GM11168 (cell line): Measurements from ENCODE around the gene EN1.

ENCODE experiments used
- in situ Hi-C: fragments of 300-500 bp; cut with MboI; formaldehyde crosslinking; loops from one replicate; pipeline ENCODE4 v1.12.0; 2022; ENCODE audit warnings: low sequenced_read_pairs; ENCODE audit not compliant: unreplicated experiment

EN1 gene

DNA sequence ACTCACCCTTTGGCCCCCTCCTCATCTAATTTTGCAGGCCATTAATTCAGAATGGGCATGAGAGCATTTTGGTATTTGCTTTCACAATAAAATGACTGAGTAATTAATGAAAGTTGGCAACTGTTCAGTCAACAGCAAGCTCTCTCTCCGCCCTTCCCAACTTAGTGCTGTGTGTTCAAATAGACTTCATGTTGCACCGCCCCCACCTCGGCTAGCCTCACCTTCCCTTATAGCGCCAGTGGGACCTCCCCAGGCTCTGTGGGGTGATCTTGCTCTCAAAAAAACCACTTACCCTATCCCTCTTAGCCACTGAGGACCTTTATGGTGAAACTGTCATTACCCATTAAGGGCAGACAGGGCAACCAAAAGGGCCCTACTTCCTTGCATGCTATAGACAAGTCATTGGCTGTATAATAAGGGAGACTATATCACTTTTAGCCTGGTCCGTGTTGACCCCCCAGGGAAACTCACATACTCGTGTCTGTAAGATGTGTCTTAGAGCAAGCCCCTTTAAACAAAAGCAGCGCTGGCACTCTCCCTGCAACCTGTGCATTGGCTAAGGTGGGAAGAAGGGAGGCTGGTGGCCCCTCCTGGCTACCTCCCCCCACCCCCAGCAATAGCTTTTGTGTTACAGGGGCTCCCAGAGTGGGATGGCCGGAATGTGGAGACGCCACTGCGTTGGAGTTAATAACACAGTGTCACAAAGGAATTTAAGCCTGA lies 15.2 kb downstream of the EN1 start:
- in situ Hi-C loops: no loop called here

DNA sequence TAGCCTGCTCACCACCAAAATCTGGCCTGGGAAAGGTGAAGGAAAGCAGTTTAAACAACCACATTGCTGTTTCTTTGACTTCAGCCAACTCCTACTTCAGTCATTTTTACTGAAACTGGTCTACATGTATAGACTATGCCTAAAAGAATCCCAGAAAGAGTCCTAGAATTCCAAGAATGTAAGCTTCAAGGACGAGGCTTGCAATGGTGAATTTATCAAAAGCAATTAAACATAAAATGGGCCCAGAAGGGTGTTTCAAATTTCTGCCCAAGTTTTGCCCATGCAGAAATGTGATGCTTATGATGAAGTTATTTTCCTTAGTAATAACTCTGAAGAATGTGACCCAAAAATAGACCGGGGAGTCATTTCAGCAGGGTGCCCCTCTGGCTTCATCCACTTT lies 16.6 kb downstream of the EN1 start:
- in situ Hi-C loops: no loop called here

DNA sequence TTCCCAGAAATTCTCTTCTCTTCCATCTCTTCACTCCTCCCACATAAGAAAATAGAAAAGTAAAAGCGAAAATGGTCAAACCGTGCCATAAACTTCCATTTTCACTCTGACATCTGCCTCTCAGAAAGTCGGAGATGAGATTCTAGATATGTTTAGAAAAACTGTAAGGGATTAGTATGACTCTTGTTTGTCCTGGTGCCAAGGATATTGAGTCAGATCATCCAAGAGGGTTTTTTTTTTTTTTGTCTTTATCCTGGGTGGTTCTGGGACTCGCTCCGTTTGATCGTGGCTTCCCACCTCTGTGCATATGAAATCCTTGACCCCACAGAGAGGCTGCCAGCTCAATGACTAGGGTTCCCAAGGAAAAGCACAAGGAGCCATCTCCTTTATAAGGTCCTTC lies 17.3 kb downstream of the EN1 start:
- in situ Hi-C loops: no loop called here

DNA sequence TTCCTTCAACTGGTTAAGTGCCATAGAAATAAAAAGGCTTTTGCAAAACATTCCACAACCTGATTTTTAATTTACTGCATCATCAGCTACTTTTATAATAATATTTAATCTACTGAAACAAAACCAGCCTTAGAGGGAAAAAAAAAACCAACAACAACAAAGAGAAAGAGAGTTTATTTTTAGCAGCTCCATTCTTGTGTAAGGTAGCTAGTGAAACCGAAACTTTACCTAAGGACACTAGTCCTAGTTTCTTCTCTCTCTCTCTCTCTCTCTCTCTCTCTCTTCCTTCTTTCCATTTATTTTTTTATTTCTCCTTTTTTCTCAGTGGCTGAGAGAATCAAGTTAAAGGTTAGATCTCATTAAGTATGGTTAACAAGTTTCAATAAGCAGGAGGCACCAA lies 21.4 kb downstream of the EN1 start:
- in situ Hi-C loops: no loop called here

DNA sequence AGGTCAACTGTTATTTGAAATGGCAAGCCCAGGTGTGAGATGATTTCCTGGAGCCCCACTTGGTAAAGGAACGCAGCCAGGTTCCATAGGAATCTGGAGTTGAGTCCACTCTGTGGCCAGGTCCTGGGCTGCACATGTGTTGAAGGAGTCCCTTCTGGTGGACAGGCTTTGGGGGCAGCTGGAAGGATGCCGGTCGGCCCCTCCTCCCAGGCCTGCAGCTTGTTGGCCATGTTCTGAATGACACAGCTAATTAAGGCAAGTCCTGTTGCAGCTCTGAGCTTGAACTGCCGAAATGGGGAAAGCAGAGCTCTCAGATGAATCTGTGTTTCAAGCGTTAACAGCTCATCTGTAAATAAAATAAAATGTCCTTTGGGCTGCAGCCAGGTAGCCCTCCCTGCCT lies 23.8 kb downstream of the EN1 start:
- in situ Hi-C loops: no loop called here

DNA sequence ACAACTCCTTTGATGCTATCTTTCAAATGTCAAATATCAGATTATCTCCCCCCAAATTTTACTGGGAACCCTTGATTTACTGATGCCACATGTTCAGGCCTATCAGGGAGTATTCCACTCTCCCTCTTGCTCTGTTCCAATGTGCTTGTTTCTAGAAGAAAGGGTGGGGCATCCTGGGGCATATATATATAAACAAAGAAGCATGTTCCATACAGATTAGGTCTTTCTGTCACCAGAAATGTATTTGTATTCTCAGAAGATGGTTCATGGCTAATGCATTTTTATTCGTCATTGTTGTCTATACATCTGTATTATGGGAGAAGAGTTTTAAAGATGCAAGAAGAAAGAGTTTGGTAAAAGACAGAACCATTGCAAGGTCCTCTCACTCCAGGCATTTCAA lies 24.9 kb downstream of the EN1 start:
- in situ Hi-C loops: no loop called here

DNA sequence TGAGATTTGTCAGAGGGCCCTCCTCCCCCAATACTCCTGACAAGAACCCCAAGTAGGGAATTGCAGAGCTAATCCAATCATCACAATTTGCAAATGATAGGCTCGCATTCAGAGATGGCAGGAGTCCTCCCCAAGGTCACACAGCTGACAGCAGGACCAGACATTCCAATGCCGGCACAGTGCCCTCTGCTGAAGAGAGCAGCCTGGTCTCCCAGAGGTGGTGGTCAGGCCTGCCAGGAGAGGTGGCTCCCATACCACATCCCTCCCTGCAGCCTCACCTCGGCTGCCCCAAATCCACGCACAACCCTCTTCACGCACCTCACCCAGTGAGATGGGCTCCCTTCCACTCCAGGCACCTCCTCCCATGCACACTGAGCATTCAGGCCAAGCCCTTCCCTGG lies 25.4 kb downstream of the EN1 start:
- in situ Hi-C loops: no loop called here

DNA sequence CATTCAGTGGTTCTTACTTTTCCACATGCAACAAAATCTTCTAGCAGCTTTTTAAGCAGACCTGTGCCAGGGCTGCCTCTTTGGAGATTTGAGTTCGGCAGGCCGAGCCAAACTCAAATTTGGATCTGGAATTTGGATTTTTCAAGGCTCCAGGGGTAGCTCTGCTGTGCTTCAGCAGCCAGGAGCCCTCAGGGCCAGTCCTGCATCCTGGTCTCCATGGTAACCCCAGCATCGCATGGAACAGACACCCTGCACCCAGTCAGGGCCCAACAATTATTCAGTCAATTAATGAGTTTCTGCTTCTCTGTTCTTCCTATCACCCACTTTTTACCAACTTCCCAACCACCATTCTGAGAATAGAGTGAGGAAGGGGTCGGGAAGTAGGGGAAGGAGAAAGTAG lies 30.0 kb downstream of the EN1 start:
- in situ Hi-C loops: no loop called here

DNA sequence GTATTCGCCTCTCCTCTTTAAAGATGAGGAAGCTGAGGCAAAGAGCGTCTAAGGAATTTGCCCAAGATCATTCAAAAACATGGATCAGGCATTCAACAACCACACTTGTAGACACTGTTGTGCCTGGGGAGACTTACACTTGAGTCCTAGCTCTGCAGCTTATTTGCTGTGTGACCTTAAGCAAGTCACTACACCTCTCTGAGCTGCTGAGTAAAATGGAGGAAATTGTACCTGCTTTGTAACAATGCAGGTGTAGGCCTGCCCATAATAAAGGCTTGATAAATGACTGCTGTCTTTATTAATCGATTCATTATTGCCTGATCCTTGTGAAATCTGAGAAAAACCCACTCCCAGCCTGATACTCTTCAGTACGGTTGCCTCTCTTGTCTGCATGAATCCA lies 30.8 kb downstream of the EN1 start:
- in situ Hi-C loops: no loop called here

DNA sequence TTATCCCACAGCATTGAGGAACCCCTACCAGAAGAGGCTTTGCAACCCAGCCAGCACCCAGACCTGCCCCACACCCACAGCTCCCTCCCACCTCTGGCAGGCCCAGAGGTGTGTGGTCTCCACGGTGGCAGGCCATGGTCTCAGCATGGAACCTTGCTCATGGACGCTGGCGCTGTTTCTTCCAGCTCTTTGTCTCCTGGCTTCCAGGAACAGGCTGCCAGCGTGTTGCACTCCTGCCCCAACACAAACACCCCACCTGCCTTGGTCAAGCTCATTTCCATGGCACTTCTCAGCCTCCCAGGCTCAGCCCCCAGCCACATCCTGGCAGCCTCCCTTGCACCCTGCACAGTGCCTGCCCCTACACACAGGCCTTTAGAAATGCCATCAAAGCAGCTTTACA lies 31.7 kb downstream of the EN1 start:
- in situ Hi-C loops: no loop called here

DNA sequence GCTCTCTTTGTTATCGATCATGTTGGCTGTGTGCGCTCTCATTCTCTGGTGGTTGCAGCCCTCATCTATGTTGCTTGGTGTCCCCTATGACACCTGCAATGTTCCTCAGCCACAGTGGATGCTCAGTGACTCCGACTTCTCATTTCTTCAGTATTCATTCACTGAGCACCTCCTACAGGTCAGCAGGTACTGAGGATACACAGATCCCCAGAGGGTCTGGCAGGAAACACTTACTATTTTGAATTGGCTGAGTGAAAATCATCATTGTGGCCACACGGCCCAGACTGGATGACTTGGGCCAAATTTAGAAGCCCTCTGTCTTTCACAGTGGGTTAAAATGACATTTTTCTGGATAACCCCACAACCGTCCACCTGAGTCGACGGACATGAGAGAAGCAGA lies 32.1 kb downstream of the EN1 start:
- in situ Hi-C loops: no loop called here

DNA sequence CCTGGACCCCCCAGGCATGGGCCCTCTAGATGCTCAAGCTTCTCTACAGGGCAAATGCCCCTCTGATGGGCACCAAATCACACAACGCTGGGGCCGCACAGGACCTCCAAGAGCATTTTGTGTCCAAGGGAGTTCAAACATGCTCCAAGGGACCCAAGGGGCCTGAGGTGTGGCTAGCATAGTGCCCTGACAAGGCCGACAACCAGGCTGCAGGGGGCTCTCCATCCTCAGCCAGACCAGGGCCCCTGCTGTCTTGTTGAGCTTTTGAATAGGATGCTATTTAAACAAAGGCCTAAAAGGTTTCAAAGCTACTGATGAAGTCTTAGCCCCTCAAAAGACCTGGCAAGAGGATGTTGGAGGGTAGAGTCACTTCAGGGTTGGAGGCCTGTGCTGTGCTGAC lies 33.1 kb downstream of the EN1 start:
- in situ Hi-C loops: no loop called here

DNA sequence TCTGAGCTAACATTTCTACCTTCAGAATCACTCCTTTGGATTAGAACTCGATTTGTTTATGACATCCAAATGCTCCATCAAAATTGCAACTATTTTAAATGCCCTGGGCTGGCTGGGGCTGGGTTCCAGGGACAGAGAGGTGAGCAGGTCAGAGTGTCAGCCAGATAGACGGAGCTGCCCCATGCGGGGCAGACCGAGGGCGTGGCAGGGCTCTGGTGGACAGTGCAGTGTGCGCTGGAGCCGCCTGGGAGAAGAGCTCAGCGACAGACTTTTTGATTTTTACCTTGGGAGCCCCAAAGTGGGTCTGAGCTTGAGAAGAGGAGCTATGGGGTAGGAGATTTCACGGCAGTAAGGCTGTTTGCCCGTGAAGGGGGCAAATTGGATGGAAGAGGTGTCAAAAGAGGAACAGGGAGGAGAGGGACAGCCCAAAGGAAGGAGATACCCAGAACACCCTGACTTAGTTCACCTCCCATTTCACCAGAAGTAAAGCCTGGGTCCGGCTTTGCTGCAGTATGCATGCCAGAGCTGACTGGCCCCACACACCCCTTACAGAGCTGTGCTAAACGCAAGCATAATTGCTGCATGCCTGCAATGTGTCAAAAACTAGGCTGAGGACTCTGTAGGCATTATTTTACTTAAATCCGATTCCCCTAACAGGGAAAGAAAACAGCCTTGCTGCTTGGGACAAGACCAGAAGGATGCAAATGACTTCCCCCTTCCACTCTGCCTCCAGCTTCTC lies 33.7 kb downstream of the EN1 start:
- in situ Hi-C loops: no loop called here

DNA sequence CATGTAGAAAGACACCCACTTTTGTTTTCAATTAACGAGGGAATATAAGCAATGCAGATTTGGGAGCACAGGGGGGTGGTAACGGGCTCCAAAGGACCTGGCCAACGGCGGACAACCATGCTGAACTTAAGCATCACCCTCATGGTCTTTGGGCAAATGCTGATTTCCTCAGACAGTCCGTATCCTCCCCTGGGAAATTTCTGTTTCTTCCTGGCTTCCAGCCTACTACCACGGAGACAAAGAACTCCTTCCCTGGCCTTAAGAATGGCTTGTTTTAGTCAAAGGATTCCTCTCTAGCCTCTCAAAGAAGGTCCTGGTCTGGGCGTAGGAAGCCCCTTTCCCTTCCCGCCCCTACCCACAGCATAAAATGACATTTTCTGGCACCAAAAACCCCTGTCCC lies 34.3 kb downstream of the EN1 start:
- in situ Hi-C loops: no loop called here

DNA sequence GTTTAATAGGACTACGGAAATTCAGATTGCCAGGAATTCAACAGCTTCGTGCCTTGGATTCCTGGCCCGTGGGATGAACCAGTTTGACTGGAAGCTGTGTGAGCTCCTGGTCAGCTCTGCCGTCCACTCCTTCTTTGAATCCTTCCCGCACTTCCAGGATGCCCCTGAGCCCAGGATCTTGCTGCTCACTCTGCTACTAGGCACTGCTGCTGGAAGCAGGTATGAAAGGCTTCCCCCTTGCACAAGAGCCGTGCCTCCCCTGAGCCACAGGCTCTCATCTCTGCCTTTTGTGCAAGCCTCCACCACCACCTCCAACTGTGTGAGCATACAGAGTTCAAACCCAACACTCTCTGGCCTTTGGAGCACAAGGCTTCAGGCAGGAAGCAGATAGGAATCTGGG lies 34.9 kb downstream of the EN1 start:
- in situ Hi-C loops: no loop called here

DNA sequence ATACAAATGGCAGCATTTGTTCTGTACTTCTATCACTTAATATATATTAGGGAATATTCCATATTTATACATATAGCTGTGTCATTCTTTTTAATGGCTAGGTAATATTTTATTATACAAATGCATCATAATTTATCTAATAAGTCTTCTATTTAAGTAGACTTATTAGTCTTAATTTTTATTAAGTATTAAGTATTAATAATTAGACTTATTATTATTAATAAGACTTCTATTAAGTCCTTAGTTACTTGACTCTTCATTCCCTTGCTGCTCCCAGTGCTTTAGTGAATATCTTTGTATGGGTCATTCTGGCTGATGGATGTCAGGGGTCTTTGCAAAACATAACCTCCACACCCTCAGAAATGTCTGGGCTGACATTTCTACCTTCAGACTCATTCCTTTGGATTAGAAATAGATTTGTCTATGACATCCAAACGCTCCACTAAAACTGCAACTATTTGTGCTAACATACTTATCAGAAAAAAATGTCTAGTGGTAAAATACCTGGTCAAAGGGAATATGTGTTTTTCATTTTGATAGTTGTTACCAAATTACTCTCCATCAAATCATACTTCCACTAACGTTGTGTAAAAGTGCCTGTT lies 35.8 kb downstream of the EN1 start:
- in situ Hi-C loops: no loop called here

DNA sequence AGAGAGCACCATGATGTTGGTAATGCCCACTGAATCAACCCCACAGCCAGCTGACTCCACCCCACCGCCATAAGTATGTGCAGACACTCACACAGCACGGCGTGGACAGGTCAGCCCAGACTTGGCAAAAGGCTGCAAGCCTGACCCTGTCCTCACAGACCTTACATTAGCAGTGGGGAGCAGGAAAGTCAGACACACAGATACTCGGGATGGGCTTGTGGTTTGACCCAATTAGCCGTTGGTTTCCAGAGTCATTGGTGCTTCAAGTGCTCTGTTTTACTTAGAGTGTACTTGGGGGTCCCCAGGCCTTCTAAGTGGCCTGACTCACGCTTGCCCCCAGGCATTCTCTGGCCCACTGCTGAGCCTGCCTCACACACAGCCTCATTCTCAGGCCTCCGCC lies 36.7 kb downstream of the EN1 start:
- in situ Hi-C loops: no loop called here

DNA sequence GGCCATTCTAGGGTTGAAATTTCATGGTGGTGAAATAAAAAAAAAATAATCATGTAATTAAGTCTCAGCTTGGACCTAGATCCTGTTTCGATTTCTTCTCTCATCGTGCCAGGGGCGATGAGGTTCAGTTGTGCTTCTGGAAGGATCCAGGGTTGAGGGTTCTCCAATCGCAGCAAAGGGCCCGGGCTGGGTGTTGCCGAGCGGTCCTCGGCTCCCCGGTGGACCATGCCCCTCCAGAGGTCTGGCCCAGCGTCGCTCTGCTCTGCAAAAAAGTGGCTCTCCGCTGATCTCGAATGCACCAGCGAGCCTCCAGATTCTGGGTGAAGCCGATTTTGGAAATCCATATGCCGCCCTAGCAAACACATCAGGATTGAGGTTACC lies 39.0 kb downstream of the EN1 start:
- in situ Hi-C loops: no loop called here

DNA sequence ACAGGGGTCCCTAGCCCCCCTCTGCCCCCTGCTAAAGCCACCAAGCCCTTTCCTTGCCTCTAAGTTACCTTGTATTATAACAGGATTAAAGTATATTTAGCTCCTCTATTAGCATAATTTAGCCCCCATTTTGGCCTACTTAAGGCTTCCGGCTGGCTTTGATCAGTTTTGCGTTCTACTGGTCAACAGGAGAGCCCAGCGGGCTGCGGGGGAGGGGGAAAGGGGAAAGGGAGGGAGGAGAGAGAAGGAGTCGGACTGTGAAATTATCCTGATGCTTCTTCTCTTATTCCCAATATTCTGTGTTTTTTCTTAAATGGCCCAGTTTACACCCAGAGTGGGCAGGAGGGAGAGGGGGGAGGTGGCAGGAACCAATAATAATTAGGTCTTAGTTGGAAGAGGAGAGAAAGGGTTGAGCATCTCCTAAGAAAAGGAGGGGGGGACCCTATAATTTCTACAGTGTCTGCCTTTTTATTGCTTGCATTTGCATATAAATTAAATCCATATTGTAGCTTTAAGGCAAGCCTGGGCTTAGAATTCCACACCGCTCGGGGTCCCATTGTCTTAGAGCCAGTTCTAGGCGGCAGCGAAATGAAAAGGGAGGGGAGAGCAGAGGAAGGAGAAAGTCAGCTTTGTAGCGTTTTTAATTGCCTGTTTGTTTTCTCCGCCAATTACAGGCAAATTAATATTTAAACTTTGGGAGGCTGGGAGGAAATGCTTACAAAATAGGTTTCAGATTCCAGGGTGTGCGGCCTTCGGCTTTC lies 39.6 kb downstream of the EN1 start:
- in situ Hi-C loops: no loop called here

DNA sequence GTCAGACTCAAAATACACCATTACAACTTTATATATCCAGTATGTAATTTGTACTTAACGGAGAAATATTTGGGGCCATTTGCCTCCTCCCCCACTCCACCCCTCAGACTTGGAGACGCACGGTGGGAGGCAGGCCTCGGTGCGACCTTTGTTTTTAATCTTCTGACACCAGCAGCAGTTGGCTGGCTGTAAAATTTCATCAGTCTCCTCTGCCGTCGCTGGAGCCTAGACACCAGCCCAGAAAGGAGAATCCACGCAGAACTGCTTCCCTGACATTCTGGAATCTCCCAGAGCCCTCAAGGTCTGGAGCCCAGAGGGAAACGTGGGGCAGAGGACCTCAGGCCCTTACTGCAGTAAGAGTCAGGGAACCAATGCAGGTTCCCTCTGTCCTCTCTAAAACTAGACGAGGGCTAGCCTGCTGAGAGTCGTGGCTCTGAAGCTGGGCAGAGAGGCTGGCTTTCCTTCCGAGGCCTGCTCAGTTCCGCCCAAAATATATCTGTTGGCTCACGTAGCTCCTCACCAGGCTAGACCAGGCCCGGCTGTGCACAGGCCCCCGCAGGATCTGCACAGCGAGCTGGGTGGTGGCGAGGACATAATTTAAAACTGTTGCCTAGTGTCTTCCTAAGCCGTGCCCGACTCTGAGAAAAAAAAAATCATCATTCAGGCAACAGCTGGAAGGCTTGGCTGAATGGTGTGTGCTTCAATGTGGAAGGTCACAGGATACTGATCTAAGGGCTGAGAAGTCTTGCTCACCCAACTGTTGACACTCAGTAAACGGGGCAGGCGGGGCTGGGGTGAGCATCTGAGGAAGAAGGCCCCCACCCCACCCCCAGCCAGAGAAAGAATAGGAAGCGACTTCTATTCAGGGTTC lies 40.4 kb downstream of the EN1 start:
- in situ Hi-C loops: no loop called here
